ENCODE measurements around the gene ASAH2.
"Not testable (repeated sequence)": the region's sequence is repeated elsewhere in the genome, so short reads cannot be mapped to it uniquely, and the experiment has no call there.

The ASAH2 gene

GRCh38 chr10:50251394-50251793 is at the start of gene ASAH2:
ASAH2 (minus strand) TSS chr10:50251516; CDS start chr10:50248610, 2,906 bp downstream.
- no peak for DNase-seq

GRCh38 chr10:50299948-50300669 is 48.8 kb upstream of the ASAH2 start:
- DNase-seq = no peak

DNA sequence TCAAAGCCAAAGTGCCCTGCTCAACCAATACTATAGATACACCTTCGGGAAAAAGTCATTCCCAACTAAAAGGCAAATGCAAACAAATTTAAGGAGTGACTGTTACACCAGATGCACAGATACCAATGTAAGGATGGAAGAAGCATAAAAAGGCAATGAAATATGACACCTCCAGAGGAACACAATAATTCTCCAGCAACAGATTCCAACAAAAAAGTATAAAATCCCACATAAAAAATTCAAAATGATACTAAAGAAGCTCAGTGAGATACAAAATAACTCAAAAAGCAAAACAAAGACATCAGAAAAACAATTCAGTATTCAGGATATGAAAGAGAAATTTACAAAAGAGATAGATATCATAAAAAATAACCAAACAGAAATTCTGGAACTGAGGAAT is 44.1 kb upstream of the ASAH2 start:
- no peak for DNase-seq

DNA sequence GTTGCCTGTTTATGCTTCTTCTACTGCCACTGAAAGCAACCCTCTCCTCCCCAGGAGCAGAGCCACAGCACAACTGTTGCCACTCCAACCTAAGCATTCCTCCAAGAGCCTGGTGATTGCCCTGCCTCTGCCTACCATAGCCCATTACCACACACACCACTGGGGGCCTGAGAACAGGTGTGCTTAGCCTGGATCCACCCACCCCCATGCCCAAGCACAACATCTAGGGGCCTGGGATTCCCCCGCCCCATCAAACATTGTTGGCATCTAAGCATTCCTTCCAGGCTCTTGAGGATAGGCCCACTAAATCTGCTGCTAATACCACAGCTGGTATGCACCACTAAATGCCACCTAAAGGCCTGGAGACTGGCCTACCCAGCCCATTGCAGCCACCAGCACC is 43.3 kb upstream of the ASAH2 start:
- DNase-seq = no peak

DNA sequence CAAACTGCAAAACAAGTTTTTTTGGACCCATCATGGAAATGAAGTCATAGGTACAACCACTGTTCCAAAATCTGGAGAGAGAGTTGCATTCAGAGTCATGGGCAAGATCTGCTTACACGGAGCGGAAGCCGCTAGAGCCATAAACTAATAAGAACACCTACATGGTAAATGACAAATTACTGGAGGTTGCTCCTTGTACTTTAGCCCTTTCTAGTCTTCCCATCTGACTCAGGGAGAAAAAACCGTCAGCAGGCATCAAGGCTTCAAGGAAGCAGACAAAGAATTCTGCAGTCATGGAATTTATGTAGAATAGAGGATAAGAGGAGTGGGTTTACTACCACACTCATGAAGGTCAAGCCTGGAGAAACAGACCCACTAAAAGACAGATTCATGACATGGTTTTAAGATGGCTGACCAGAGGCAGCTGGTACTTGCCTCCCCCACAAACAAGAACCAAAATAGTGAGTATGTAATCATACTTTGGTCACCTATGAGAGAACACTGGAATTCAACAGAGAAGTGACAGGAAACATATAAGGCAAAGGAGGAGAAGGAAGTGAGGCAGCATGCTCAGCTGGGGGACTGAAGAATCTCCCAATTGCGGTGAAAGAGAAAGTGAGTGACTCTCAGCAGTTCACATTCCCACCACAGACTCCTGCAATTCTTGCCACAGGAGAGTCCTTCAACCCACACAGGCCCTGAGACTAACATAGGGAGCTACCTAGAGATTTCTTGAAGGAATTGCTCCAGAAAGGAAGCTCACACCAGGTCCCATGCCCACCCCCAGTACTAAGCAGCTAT is 42.4 kb upstream of the ASAH2 start:
- DNase-seq = no peak

DNA sequence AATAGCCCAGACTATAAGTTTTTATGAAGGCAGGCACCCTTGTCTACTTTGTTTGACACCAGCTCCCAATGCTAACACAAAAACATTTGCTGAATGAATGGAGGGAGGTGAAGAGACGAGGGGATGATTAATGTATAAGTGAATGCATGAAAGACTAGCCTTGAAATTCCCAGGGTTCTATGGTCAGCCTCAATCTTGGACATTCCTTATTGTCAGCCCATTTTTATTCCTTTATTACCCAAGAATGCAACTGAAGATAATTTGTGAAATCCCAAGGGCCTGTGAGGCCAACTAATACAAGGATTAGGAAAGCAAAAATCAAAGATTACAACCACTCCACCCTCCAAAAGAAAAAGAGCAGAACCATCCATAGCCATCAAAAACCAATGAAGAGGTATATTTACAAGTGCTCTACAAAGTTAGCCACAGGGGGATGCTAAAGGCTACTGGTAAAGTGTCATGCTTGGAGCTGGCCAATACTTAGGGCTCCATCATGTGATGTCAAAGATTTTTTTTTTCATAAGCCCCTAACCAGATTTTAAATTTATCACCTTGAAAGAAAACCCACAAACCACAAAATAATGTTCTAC is 40.0 kb upstream of the ASAH2 start:
- peak; percentile 17 for DNase-seq

DNA sequence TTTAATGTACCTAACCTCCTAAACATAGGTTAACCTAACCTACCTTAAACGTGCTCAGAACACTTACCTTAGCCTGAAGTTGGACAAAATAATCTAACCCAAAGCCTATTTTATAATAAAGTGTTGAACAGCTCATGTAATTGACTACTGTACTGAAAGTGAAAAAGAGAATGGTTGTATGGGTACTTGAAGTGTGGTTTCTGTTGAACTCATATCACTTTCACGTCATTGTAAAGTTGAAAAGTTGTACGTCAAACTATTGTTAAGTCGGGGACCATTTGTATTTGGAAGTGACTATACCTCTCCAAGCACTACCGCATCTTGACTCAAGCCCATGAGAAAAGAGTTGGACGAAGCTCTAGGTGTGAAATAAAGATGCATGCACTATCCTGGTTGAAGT is 37.9 kb upstream of the ASAH2 start:
- no peak for DNase-seq

GRCh38 chr10:50286996-50287803 is 35.9 kb upstream of the ASAH2 start:
- DNase-seq = no peak

DNA sequence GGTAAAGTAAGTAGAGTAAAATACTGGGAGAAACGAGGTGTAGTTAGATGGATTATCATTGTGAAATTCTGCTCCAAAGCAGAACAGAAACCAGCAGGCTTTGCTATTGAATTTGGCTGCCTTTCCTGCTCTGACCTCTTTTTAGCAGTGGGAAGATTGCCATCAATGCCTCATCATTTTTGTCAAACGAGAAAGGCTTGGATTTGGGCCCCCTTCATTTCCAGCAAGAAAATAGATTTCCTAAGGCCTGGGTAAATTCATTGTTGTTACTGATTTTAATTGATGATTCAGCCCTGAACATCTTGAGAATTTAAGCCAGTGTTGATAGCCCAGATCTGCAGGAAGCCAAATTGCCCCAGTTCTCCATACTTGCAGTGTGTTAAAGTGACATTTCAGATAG is 35.2 kb upstream of the ASAH2 start:
- DNase-seq = peak; percentile 79

- no peak for DNase-seq
These were observed 30.7 kb upstream of the ASAH2 start for GRCh38 chr10:50281967-50282522.

DNA sequence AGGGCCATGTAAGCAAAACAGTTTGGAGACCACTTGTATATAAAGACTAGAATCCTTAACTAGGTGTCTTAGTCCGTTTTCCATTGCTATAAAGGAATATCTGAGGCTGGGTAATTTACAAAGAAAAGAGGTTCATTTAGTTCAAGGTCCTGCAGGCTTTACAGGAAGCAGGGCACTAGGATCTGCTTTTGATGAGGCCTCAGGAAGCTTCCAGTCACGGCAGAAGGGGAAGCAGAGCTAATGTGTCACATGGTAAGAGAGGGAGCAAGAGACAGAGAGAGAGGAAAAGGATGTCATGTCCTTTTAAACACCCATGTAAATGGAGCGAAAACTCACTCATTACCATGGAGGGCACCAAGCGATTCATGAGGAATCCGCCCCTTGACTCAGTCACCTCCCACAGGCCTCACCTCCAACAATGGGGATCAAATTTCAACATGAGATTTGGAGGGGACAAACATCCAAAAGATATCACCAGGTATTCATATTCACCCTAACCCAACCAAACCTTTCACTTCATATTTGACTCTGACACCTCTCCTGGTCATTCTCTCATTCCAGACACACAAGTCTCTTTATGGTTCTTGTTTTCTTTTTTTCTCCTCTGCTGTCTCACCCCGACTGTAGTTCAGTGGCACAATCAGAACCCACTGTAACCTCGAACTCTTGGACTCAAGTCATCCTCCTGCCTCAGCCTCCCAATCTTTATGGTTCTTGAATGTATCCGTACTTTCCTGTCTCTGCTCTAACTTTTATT is 30.1 kb upstream of the ASAH2 start:
- no peak for DNase-seq

DNA sequence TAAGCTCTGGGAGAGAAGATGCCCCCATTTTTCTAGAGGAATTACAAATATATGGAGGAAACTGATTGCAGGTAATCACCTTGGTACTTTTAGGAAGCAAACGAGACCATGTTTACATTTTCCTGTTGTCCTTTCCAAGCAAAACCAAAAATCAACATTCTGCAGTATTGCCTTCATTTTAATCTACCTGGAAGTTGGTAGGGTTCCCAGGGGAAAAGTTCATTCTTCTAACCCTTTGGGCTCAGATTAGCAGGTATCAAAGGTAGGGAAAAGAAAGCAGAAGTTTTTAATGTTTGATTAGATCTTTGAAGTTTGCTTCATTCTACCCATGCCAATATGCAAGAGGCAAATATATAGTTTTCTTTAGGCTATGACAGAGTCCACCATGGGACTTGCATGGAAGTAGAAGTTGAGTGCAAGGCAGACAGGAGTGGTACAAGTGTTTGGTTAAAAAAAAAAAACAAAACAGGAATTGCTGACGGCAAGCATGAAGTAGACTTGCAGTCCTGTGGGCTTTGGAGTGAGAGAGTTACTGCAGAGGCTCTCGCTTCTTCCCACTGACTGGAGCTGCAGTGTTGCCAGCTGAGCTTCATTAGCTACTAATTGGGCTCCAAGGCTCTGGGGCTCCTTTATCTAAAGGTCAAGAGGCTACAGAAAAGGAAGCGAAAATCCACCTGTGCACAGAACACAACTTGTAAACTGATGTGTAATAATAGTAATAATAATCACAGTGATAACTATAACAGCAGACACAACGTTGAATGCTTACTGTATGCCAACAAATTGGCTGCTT is 28.9 kb upstream of the ASAH2 start:
- DNase-seq = no peak

DNA sequence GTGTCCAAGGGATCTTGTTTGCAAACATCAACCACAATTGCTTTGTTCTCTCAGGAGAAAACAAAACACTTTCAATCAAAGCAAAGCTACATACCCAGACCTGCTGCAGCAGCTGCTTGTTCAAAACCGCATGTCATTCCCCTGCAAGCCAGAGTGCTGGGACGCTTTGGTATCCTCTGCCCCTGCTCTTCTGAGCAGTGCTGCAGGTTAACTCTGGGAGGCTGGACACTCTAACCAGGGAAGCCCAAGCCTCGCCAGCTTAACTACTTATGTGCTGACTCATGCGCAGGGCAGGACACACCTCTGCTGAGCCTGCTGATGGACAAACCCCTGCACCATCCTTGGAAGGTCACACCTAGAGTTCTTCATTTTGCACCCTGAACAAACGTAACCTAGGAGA is 28.2 kb upstream of the ASAH2 start:
- DNase-seq = no peak

- peak; percentile 4 for DNase-seq
These were observed 24.4 kb upstream of the ASAH2 start for GRCh38 chr10:50275650-50276235.

- DNase-seq = no peak
These were observed 21.2 kb upstream of the ASAH2 start for GRCh38 chr10:50272531-50272930.

GRCh38 chr10:50271564-50272250 is 20.4 kb upstream of the ASAH2 start:
- DNase-seq = no peak

- DNase-seq = not testable (repeated sequence)
These were observed 16.6 kb upstream of the ASAH2 start for GRCh38 chr10:50267877-50268276.

DNA sequence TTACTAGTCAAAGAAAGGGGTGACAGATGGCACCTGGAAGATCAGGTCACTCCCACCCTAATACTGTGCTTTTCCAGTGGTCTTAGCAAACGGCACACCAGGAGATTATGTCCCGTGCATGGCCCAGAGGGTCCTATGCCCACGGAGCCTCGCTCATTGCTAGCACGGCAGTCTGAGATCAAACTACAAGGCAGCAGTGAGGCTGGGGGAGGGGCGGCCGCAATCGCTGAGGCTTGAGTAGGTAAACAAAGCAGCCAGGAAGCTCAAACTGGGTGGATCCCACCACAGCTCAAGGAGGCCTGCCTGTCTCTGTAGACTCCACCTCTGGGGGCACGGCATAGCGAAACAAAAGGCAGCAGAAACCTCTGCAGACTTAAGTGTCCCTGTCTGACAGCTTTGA is 11.3 kb upstream of the ASAH2 start:
- not testable (repeated sequence) for DNase-seq

DNA sequence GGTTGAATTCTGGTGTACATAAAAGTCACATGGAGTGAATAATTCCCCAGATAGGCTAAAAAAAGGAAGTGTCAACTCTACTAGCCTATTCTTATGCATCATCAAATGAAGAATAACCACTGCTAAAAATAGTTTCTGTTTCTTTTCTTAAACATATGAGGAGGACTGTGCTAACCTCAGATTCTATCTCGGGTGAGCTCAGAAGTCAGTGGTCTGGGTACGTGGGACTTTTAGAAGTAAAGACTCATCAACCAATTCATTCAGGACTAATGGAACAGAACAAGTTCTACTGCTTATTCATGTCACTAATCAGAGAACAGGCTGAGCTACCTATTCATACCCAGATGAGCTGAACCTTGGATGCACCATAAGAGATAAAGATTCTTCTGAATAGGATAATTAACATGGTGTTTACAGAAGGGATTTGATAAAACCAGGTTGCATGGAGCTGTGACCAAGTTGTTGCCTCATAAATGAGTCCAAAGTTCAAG is 9.5 kb upstream of the ASAH2 start:
- DNase-seq = peak; percentile 12

DNA sequence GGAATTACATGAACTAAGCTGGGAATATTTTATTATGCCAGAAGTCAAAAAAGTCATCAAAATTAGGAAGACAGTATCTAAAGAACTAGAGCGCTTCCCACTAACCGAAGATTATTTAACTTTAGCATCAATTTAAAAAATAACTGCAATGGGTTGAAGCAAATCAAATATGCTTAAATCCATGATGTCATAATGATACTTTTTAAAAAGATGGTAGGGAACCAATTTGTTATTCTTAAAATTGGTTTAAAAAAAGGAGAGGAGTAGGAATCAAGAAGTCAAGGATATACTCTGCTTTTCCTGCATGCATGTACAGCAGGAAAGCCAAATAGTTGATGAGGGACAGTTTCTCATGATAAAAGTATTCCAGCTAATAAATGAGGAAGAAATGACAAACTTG is 3.2 kb upstream of the ASAH2 start:
- DNase-seq = no peak

All from fibroblast of skin of right biceps (primary cell).